DMS79 treated with DMSO at 0.1 percent for 48 hours (cell line): ENCODE data around the gene ATXN7L3.
A peak's percentile ranks its signal among the peaks of the same experiment; 100 is the strongest.
"Not testable (repeated sequence)": the region's sequence is repeated elsewhere in the genome, so short reads cannot be mapped to it uniquely, and the experiment has no call there.

ENCODE experiments used
- DNase-seq: peaks from one replicate; lab custom pipeline; 2025; lab: John Stamatoyannopoulos, UW

ATXN7L3 gene, protein sequence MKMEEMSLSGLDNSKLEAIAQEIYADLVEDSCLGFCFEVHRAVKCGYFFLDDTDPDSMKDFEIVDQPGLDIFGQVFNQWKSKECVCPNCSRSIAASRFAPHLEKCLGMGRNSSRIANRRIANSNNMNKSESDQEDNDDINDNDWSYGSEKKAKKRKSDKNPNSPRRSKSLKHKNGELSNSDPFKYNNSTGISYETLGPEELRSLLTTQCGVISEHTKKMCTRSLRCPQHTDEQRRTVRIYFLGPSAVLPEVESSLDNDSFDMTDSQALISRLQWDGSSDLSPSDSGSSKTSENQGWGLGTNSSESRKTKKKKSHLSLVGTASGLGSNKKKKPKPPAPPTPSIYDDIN

GRCh38 chr17:44199553-44200477, at the start of gene ATXN7L3:
TSS of gene ATXN7L3 (minus strand) at chr17:44199884. CDS start at chr17:44198070, 1,814 bp downstream.
- DNase-seq: peak; percentile 91

GRCh38 chr17:44247876-44248736, 48.4 kb upstream of the ATXN7L3 start:
- no peak for DNase-seq

DNA sequence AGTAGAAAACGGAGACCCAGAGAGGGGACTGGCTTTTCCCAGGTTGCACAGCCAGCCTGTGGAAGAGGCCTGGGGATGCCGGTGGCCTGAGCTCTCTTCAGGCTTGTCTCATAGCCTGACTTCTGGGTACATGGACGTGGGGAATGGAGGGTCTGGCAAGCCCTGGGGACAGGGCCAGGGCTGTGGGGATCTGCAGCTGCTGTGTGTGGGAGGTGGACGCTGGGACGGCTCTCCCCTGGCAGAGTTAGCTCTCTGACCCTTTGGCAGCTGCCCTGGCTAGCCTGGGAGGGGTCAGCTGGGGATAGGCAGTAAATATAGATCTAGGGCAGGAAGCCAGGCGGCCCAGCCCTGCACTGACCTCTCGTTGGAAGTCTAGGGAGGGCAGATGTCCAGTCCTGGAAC, 47.8 kb upstream of the ATXN7L3 start:
- no peak for DNase-seq

GRCh38 chr17:44241106-44241624, 41.5 kb upstream of the ATXN7L3 start:
- DNase-seq: no peak

DNA sequence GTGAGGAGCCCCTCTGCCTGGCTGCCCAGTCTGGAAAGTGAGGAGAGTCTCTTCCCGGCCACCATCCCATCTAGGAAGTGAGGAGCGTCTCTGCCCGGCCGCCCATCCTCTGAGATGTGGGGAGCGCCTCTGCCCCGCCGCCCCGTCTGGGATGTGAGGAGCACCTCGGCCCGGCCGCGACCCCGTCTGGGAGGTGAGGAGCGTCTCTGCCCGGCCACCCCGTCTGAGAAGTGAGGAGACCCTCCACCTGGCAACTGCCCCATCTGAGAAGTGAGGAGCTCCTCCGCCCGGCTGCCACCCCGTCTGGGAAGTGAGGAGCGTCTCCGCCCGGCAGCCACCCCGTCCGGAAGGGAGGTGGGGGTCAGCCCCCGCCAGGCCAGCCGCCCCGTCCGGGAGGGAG, 38.2 kb upstream of the ATXN7L3 start:
- not testable (repeated sequence) for DNase-seq

DNA sequence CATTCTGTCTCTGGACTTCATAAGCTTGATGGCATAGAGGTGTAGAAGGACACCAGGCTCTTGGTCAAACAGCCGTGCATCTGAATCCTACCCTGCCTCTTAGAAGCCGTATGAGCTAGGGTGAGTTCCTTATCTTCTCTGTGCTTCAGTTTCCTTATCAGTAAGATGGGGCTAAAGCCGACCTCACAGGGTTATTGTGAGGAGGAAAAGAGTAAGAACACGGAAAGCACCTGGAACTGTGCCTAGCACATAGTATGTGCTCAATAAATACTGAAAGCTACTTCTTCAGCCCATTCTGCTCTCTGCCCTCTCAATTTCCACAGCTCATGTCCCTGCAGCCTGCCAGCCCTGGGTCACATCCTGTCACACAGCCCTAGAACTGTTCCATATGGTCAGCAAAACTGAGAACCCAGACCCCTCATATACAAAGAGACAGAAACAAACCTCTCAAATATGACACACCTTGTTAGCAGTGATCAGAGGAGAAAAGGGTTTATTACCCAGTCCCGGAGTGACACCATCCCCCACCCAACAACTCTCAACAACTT, 36.8 kb upstream of the ATXN7L3 start:
- DNase-seq: no peak

DNA sequence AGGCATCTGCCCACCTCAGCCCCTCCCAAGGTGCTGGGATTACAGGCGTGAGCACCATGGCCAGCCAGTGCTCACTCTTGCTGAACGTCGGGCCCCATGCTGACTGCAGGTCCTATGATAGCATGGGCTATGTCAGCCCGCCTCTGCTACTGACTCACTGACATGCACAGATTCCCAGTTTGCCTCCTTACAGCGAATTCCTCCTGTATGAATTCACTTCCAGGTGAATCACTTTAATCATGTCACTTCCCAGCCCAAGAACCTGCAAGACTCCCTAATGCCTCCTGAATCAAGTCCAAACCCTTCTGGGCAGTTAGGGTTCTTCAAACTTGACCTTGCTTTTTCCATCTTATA, 35.9 kb upstream of the ATXN7L3 start:
- DNase-seq: no peak

- no peak for DNase-seq
Observed at GRCh38 chr17:44233582-44233981, 33.9 kb upstream of the ATXN7L3 start.

- no peak for DNase-seq
Observed at GRCh38 chr17:44232061-44232460, 32.4 kb upstream of the ATXN7L3 start.

GRCh38 chr17:44230140-44230539, 30.5 kb upstream of the ATXN7L3 start:
- no peak for DNase-seq

DNA sequence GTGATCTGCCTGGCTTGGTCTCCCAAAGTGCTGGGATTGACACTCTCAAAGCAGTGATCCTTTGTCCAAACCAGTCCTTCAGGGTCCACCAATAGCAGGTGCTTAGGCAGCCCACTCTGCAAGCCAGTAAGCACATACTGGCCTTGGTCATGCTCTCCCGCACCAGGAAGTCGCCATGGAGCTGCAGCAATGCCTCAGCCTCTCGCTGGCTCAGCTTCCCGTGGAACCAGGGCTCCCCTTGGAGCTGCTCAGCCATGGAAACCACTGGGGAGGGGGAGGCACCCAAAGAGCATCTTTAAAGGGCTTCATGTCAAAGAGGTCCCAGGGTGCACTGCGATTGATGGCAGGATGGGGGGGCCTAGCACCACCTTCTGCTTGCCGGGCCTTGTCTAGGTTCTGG, 29.4 kb upstream of the ATXN7L3 start:
- DNase-seq: no peak

GRCh38 chr17:44223541-44224071, 23.9 kb upstream of the ATXN7L3 start:
- no peak for DNase-seq

- peak; percentile 78 for DNase-seq
Observed at GRCh38 chr17:44222112-44222869, 22.6 kb upstream of the ATXN7L3 start.

DNA sequence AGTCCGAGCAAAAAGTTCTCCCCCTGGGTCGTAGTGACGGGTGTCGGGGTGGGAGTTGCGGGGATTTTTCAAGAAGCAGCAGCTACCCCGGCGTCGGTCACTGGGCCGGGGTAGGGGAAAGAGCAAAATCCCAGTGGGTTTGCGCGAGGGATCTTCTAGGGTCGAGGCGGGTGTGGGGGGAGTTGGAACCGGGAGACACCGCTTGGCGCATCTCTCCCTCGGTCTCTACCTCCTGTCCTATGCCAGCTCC, 22.1 kb upstream of the ATXN7L3 start:
- no peak for DNase-seq

GRCh38 chr17:44221084-44221861, 21.6 kb upstream of the ATXN7L3 start:
- DNase-seq: peak; percentile 76

DNA sequence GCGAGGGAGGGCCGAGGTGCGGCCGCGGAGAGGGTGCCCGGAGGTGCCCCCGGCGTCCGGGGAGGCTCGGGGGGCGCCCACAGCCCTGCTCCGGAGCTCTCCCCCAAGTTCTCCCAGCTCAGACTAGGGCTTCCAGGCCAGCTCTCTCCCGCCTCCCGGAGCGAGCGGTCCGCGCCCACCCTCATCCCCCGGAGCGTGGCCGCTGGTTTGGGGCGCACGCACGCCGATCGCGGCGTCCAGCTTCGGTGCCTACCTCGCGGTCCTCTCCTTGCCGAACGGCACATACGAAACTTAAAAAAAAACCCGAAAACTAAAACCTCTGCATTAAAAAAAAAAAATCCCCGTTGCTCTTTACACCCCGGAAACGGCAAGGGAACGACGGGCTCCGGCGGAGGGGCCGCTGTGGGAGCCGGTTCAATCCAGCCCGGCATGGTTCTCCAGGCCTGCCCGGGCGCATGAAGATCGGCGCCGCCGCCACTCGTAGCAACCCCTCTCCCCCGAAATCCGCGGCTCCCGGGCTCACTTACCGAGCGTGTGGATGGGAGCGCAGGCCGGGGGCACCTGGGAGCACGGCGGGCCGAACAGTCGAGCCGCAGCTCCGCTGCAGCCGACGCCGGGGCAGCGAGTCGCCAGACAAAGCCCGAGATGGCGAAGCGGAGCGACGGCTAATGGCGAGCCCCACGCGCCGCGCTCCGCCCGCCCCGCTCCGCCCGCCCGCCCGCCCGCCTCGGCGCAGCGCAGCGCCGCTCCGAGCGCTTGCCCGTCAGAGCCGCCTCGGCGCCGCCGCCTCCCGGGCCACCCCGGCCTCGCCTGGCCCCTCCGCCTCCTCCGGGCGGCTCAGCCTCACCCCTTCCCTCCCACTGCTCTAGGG, 20.8 kb upstream of the ATXN7L3 start:
- DNase-seq: peak; percentile 40

GRCh38 chr17:44219616-44220212, 20.0 kb upstream of the ATXN7L3 start, which contains the start of gene UBTF:
TSS of gene UBTF (minus strand) at chr17:44219675. CDS start at chr17:44218229, 1,446 bp downstream.
- DNase-seq: peak; percentile 28

DNA sequence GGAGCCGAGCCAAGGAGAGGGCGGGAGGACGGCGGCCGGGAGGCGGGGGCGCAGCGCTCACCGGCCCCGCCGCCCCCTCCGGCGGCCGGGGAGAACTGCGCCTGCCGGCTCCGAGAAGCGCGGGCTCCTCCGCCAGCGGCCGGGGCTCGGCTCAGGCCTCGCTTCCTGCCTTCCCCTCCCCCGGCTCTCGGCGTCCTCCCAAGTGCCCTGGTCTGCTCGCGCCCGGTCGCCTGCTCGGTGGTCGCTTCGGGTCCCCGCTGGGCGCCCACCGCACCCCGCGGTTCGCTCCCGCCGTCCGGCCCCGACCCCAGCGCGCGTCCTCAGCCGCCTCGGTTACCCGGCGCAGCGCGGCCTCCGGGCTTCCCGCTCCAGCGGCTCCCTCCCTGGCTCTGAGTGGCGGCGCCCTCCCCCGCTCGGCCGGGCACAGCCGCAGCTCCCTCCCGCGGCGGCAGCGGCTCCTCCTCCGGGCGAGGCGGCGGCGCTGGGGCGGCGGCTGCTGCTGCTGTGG, 19.5 kb upstream of the ATXN7L3 start:
- DNase-seq: peak; percentile 32
